Neural cell (in vitro differentiated cells): ENCODE results near the gene HHIPL2.

Experiments
- CTCF ChIP-seq: fragments of 450-650 bp; IDR thresholded peaks from 2 replicates; pipeline ENCODE4 v1.5.1; 2014; ENCODE audit warnings: antibody characterized with exemption, mild to moderate bottlenecking, moderate library complexity; ENCODE audit not compliant: poor library complexity, severe bottlenecking
- EP300 ChIP-seq: fragments of 450-650 bp; conservative IDR thresholded peaks from 2 replicates; pipeline ENCODE4 v1.6.1; 2014; ENCODE audit warnings: antibody characterized with exemption, mild to moderate bottlenecking, moderate library complexity; ENCODE audit not compliant: poor library complexity, severe bottlenecking
- EZH2 ChIP-seq: fragments of 200-600, 300-800 bp; shearing (Covaris generic), sonication (generic); IDR thresholded peaks from 2 replicates; pipeline ENCODE4 v1.6.1; 2014; ENCODE audit warnings: antibody characterized with exemption, low read length, borderline replicate concordance, mild to moderate bottlenecking; ENCODE audit not compliant: insufficient read depth, poor library complexity, severe bottlenecking
- MXI1 ChIP-seq: fragments of 450-650 bp; conservative IDR thresholded peaks from 2 replicates; pipeline ENCODE4 v1.6.1; 2014; ENCODE audit warnings: antibody characterized with exemption, mild to moderate bottlenecking; ENCODE audit not compliant: poor library complexity, severe bottlenecking
- POLR2AphosphoS5 ChIP-seq: IDR thresholded peaks from 2 replicates; pipeline ENCODE4 v1.6.1; 2012
- RAD21 ChIP-seq: fragments of 450-650 bp; conservative IDR thresholded peaks from 2 replicates; pipeline ENCODE4 v1.6.1; 2014; ENCODE audit warnings: antibody characterized with exemption, mild to moderate bottlenecking, moderate library complexity
- TAF1 ChIP-seq: IDR thresholded peaks from 2 replicates; pipeline ENCODE4 v1.6.1; 2012; ENCODE audit warnings: low read depth
- TF ChIP-seq, protein P1 (sequence below): IDR thresholded peaks from 2 replicates; pipeline ENCODE4 v1.6.1; 2012; ENCODE audit warnings: borderline replicate concordance

- no peak for TF ChIP-seq CTCF
- TF ChIP-seq, protein P1, sequence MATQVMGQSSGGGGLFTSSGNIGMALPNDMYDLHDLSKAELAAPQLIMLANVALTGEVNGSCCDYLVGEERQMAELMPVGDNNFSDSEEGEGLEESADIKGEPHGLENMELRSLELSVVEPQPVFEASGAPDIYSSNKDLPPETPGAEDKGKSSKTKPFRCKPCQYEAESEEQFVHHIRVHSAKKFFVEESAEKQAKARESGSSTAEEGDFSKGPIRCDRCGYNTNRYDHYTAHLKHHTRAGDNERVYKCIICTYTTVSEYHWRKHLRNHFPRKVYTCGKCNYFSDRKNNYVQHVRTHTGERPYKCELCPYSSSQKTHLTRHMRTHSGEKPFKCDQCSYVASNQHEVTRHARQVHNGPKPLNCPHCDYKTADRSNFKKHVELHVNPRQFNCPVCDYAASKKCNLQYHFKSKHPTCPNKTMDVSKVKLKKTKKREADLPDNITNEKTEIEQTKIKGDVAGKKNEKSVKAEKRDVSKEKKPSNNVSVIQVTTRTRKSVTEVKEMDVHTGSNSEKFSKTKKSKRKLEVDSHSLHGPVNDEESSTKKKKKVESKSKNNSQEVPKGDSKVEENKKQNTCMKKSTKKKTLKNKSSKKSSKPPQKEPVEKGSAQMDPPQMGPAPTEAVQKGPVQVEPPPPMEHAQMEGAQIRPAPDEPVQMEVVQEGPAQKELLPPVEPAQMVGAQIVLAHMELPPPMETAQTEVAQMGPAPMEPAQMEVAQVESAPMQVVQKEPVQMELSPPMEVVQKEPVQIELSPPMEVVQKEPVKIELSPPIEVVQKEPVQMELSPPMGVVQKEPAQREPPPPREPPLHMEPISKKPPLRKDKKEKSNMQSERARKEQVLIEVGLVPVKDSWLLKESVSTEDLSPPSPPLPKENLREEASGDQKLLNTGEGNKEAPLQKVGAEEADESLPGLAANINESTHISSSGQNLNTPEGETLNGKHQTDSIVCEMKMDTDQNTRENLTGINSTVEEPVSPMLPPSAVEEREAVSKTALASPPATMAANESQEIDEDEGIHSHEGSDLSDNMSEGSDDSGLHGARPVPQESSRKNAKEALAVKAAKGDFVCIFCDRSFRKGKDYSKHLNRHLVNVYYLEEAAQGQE: no peak
- TF ChIP-seq TAF1: no peak
- TF ChIP-seq RAD21: no peak
- TF ChIP-seq POLR2AphosphoS5: no peak
- TF ChIP-seq MXI1: no peak
- TF ChIP-seq EP300: no peak
- TF ChIP-seq EZH2: no peak
Measured at GRCh38 chr1:222586842-222587241, 38.9 kb upstream of the HHIPL2 start.
